CD4-positive, alpha-beta T cell treated with Interferon gamma for 1 hour (primary cell): ENCODE measurements around the gene GPR31.
"Not testable (repeated sequence)": the region's sequence is repeated elsewhere in the genome, so short reads cannot be mapped to it uniquely, and the experiment has no call there.

ENCODE experiments used
- DNase-seq: peaks from one replicate; pipeline ENCODE4 v3.0.0-alpha.2; 2020

Gene GPR31

GRCh38 chr6:167157863-167158262, at the start of gene GPR31:
Gene GPR31, minus strand, starts transcription at chr6:167157980. Its CDS starts 149 bp downstream, at chr6:167157831.
- DNase-seq, result no peak

GRCh38 chr6:167207527-167207926, 49.7 kb upstream of the GPR31 start:
- no peak for DNase-seq

GRCh38 chr6:167205316-167205715, 47.5 kb upstream of the GPR31 start:
- DNase-seq, result not testable (repeated sequence)

GRCh38 chr6:167204059-167204348, 46.2 kb upstream of the GPR31 start:
- not testable (repeated sequence) for DNase-seq

GRCh38 chr6:167203261-167204058, 45.7 kb upstream of the GPR31 start:
- not testable (repeated sequence) for DNase-seq

GRCh38 chr6:167202613-167203012, 44.8 kb upstream of the GPR31 start:
- not testable (repeated sequence) for DNase-seq

GRCh38 chr6:167200806-167201205, 43.0 kb upstream of the GPR31 start:
- DNase-seq, result no peak

- DNase-seq, result not testable (repeated sequence)
These were observed 38.3 kb upstream of the GPR31 start for GRCh38 chr6:167195941-167196610.

- not testable (repeated sequence) for DNase-seq
These were observed 35.8 kb upstream of the GPR31 start for GRCh38 chr6:167193515-167194125.

- not testable (repeated sequence) for DNase-seq
These were observed 33.3 kb upstream of the GPR31 start for GRCh38 chr6:167191043-167191583.

GRCh38 chr6:167187275-167187674, 29.5 kb upstream of the GPR31 start:
- DNase-seq, result not testable (repeated sequence)

GRCh38 chr6:167185101-167185500, 27.3 kb upstream of the GPR31 start:
- not testable (repeated sequence) for DNase-seq

GRCh38 chr6:167182913-167183314, 25.1 kb upstream of the GPR31 start:
- not testable (repeated sequence) for DNase-seq

- not testable (repeated sequence) for DNase-seq
These were observed 23.6 kb upstream of the GPR31 start for GRCh38 chr6:167181351-167181750.

- not testable (repeated sequence) for DNase-seq
These were observed 22.3 kb upstream of the GPR31 start for GRCh38 chr6:167180086-167180485.

GRCh38 chr6:167178896-167179655, 21.3 kb upstream of the GPR31 start:
- DNase-seq, result not testable (repeated sequence)

- not testable (repeated sequence) for DNase-seq
These were observed 19.5 kb upstream of the GPR31 start for GRCh38 chr6:167177271-167177670.

- not testable (repeated sequence) for DNase-seq
These were observed 14.2 kb upstream of the GPR31 start for GRCh38 chr6:167172011-167172410.

- DNase-seq, result not testable (repeated sequence)
These were observed 13.5 kb upstream of the GPR31 start for GRCh38 chr6:167171300-167171699.

- DNase-seq, result not testable (repeated sequence)
These were observed 12.1 kb upstream of the GPR31 start for GRCh38 chr6:167169867-167170266.

GRCh38 chr6:167168296-167168695, 10.5 kb upstream of the GPR31 start:
- not testable (repeated sequence) for DNase-seq

GRCh38 chr6:167167699-167168098, 9.9 kb upstream of the GPR31 start:
- DNase-seq, result not testable (repeated sequence)
